HL-60 (cell line): ENCODE data around the gene SLC31A2.

Experiments
- DNase-seq, 2 experiments: peaks; one replicate each; pipeline ENCODE4 v3.0.0-alpha.2; 2010 to 2020; ENCODE audit warnings: low read depth in 1 of 2, low spot score in 1 of 2
- H3K27ac ChIP-seq: fragments of 250-450 bp; sonication (Bioruptor Pico); replicated peaks from 2 replicates; pipeline ENCODE4 v1.5.1; 2020; ENCODE audit warnings: mild to moderate bottlenecking, moderate library complexity
- H3K27me3 ChIP-seq: fragments of 250-450 bp; sonication (Bioruptor Pico); 2 replicates; pipeline ENCODE4 v1.5.1; 2021; ENCODE audit warnings: mild to moderate bottlenecking, moderate library complexity; ENCODE audit not compliant: insufficient read depth, poor library complexity, severe bottlenecking
- H3K4me3 ChIP-seq: replicated peaks from 2 replicates; pipeline ENCODE4 v1.5.1; 2011; ENCODE audit warnings: mild to moderate bottlenecking, control low read depth, low read length; ENCODE audit not compliant: insufficient read depth
- GABPA ChIP-seq: IDR thresholded peaks from 2 replicates; pipeline ENCODE4 v1.6.1; 2012; ENCODE audit warnings: low read depth
- POLR2AphosphoS5 ChIP-seq: IDR thresholded peaks from 2 replicates; pipeline ENCODE4 v1.6.1; 2012; ENCODE audit warnings: low read depth
- REST ChIP-seq: IDR thresholded peaks from 2 replicates; pipeline ENCODE4 v1.6.1; 2012; ENCODE audit warnings: low read depth; ENCODE audit not compliant: insufficient replicate concordance
- SPI1 ChIP-seq: IDR thresholded peaks from 2 replicates; pipeline ENCODE4 v1.6.1; 2012; ENCODE audit warnings: low read depth, mild to moderate bottlenecking, borderline replicate concordance
- TF ChIP-seq, protein P1 (sequence below): IDR thresholded peaks from one replicate; pipeline ENCODE4 v1.5.1; 2011; ENCODE audit warnings: low read length, control low read depth, inconsistent platforms; ENCODE audit not compliant: insufficient read depth

The SLC31A2 gene

DNA sequence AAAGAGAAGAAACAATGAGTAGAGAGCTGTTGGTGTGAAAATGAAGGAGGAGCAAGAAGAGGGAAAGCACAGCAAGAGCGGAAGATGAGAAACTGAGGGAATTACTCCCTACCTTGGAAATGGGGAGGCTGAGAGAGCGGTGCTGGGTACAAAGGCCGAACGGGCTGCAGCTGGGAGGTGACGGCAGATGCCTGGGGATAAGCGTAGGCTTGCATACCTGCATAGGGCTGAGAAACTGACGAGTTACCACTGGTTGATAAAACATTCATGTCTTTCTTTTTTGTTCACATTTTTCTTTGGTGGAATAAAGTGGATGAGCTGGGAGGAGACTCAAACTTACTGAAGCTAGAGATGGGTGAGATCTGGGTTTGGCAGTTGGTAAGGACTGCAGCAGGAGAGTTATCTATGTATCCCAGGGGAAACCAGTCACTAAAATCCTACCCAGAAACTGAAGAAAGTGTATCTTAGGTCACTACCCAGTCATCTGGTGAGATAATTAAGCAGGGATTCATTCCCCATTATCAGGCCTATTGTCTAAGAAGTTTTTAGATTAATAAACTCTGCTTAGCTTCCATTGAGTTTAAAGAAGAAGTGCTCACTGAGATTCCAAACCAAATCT is 35.4 kb downstream of the SLC31A2 start:
- H3K4me3 ChIP-seq: no peak overlapping the region
- TF ChIP-seq SPI1 (no peak), REST (no peak), POLR2AphosphoS5 (no peak), GABPA (no peak)
- TF ChIP-seq, protein P1, sequence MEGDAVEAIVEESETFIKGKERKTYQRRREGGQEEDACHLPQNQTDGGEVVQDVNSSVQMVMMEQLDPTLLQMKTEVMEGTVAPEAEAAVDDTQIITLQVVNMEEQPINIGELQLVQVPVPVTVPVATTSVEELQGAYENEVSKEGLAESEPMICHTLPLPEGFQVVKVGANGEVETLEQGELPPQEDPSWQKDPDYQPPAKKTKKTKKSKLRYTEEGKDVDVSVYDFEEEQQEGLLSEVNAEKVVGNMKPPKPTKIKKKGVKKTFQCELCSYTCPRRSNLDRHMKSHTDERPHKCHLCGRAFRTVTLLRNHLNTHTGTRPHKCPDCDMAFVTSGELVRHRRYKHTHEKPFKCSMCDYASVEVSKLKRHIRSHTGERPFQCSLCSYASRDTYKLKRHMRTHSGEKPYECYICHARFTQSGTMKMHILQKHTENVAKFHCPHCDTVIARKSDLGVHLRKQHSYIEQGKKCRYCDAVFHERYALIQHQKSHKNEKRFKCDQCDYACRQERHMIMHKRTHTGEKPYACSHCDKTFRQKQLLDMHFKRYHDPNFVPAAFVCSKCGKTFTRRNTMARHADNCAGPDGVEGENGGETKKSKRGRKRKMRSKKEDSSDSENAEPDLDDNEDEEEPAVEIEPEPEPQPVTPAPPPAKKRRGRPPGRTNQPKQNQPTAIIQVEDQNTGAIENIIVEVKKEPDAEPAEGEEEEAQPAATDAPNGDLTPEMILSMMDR: no peak
- H3K27me3 ChIP-seq: no peaks in the 10 kb centered on the region
- no peak for DNase-seq
- H3K27ac ChIP-seq: 0 out of 2 replicates have a peak overlapping the region, but pooled peaks have one; percentile 7

DNA sequence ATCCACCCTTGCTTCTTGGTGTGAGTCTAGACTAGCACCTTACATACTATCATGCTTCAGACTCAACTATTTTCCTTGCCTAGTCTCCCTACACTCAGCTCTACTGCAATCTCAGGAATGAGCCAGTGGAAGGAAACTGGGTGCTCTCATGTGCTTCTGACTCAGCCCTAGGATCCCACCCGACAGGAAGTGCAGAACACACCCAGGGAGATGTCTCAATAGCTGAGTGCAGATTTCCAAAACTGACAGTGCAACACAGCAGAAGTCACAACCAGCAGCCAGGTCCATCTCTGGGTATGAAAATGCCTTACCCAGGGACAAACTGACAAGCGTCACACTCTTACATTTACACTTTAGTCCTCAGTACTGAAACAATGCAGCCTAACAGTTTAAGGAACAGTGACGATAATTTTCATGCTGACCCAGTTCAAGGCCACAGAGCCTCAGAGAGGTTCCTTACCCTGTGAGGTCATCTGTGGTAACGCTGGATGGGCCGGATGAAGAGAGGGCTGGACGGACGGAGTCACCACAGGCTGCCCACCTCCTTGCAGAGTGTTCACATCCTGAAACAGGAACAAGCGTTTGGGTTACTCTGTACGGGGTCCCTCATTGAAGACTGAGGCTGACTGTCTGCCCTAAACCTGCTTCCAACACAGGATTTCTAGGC is 37.3 kb downstream of the SLC31A2 start:
- peak; percentile 75 to 87 for DNase-seq
- Histone ChIP-seq H3K4me3 (peak overlapping the region; percentile 10), H3K27ac (peak overlapping the region; percentile 71), H3K27me3 (no peaks in the 10 kb centered on the region)
- TF ChIP-seq GABPA: no peak
- TF ChIP-seq, protein P1: no peak
- TF ChIP-seq SPI1: peak; percentile 57; the same call in 1 of the 2 replicates
- peak; percentile 59; the same call in 1 of the 2 replicates for TF ChIP-seq POLR2AphosphoS5

DNA sequence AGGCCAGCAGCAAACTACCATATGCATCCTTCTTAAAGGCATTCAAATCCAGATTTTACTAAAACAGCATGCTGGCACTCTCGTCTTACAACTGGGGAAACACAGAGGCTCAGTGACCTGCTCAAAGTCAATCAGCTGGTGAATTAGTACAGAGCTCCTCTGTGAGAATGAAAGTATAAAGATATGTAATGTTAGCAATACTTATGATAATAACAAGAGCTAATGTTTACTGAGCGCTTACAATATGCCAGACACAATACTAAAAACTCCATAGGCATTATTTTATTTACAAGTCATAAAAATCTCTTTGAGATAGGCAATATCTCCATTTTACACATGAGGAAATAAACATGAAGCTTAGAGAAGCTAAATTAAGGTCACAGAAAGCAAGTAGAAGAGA is 41.6 kb downstream of the SLC31A2 start:
- TF ChIP-seq SPI1: no peak
- no peak for TF ChIP-seq REST
- no peak for TF ChIP-seq POLR2AphosphoS5
- no peak for TF ChIP-seq GABPA
- TF ChIP-seq, protein P1: no peak
- Histone ChIP-seq H3K27me3 (no peaks in the 10 kb centered on the region), H3K27ac (no peak overlapping the region), H3K4me3 (no peak overlapping the region)
- DNase-seq: no peak
